ENCODE results near the gene ARID3B. TPM values are rescaled to one million over a fixed set of nuclear protein-coding genes. Genes with fewer than 3 reads are reported as not detected.

Gene ARID3B
- total and polyA plus RNA-seq, 2 of the 4 experiments (the other 2 are of a cell fraction), result 2.5 to 5.0 TPM

DNA sequence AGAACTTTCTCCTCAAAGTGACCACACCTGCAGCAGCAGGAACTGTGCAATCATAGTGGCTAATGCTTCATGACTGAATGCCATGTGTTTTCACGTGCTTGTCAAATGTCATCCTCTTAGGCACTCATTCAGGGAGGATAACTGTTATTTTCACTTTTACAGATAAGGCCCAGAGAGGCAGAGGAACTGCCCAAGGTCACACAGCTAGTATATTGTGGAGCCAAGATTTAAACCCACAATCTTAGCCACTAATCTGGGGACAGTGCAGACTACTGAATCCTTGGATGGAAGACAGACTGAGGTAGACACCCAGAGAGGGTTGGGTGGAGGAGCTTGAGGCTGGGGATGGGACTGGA, 64.8 kb downstream of the ARID3B start:
- intact Hi-C loops (cut with micrococcal nuclease) (no loop called here), in situ Hi-C loops (cut with MboI; ENCODE audit: low sequenced_read_pairs) (no loop called here), dilution Hi-C loops (cut with HindIII; ENCODE audit: low sequenced_read_pairs, unreplicated experiment) (no loop called here)
- no TSS peak for BruUV-seq (replicated peaks)
- Histone ChIP-seq H3K27ac (ENCODE audit: insufficient read depth, low read length) (no peak overlapping the region), H3K9me3 (ENCODE audit: control insufficient read depth, insufficient read depth, low read length) (no peaks in the 10 kb centered on the region), H3K4me2 (ENCODE audit: low read depth, low read length) (no peak overlapping the region), H2BK5ac (ENCODE audit: low read depth, low read length, poor library complexity, severe bottlenecking) (no peak overlapping the region), H3K4me3 (ENCODE audit: insufficient read depth, low read depth, low read length) (no peak overlapping the region), H2AK9ac (replicated peaks; ENCODE audit: low read depth, low read length, poor library complexity) (no peak overlapping the region), H3K9ac (ENCODE audit: low read depth, low read length) (no peak overlapping the region), H4K8ac (ENCODE audit: low read depth in 2 of 2, low read length in 2 of 2) (no peak overlapping the region), H2AFZ (replicated peaks; ENCODE audit: low read length, poor library complexity) (no peak overlapping the region), H3K9me1 (ENCODE audit: insufficient read depth, low read length) (no peaks in the 10 kb centered on the region), H3K27me3 (ENCODE audit: control insufficient read depth, insufficient read depth, low read length) (peaks cover 5% of the 10 kb centered on the region; the same call in 1 of the 2 replicates), H3K18ac (ENCODE audit: low read depth, low read length) (no peak overlapping the region), H3K56ac (ENCODE audit: extremely low read depth, insufficient read depth, low read length) (no peak overlapping the region), H3K4ac (ENCODE audit: low read depth, low read length) (no peak overlapping the region), H3K23ac (ENCODE audit: low read depth, low read length) (no peak overlapping the region), H3K4me1 (ENCODE audit: control insufficient read depth, insufficient read depth, low read length) (peaks cover 2% of the 10 kb centered on the region; the same call in 1 of the 2 replicates), H4K5ac (ENCODE audit: low read depth, low read length) (no peak overlapping the region), H2BK15ac (ENCODE audit: low read depth, low read length) (no peak overlapping the region), H4K20me1 (ENCODE audit: insufficient read depth, low read length) (0 out of 2 replicates have a peak, but pooled peaks cover 3% of the 10 kb centered on the region), H3K79me1 (ENCODE audit: low read depth in 1 of 2, low read length in 2 of 2) (no peaks in the 10 kb centered on the region), H3K14ac (replicated peaks; ENCODE audit: low read depth, low read length) (no peak overlapping the region), H2AK5ac (ENCODE audit: low read depth, low read length) (no peak overlapping the region), H4K91ac (ENCODE audit: insufficient read depth, low read depth, low read length) (no peak overlapping the region), H2BK120ac (ENCODE audit: low read depth, low read length) (no peak overlapping the region), H2BK20ac (ENCODE audit: low read depth, low read length) (no peak overlapping the region), H3K36me3 (ENCODE audit: control insufficient read depth, insufficient read depth, low read length) (no peaks in the 10 kb centered on the region)
- TF ChIP-seq, protein P1, sequence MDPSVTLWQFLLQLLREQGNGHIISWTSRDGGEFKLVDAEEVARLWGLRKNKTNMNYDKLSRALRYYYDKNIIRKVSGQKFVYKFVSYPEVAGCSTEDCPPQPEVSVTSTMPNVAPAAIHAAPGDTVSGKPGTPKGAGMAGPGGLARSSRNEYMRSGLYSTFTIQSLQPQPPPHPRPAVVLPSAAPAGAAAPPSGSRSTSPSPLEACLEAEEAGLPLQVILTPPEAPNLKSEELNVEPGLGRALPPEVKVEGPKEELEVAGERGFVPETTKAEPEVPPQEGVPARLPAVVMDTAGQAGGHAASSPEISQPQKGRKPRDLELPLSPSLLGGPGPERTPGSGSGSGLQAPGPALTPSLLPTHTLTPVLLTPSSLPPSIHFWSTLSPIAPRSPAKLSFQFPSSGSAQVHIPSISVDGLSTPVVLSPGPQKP (IDR thresholded peaks at IDR 0.05; ENCODE audit: borderline replicate concordance, low read depth, low read length), result no peak
- TF ChIP-seq RAD21 (IDR thresholded peaks at IDR 0.05; ENCODE audit: low read length), result no peak
- TF ChIP-seq, protein P2, sequence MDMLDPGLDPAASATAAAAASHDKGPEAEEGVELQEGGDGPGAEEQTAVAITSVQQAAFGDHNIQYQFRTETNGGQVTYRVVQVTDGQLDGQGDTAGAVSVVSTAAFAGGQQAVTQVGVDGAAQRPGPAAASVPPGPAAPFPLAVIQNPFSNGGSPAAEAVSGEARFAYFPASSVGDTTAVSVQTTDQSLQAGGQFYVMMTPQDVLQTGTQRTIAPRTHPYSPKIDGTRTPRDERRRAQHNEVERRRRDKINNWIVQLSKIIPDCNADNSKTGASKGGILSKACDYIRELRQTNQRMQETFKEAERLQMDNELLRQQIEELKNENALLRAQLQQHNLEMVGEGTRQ (IDR thresholded peaks at IDR 0.05; ENCODE audit: low read depth, low read length), result no peak
- WGBS, 2 experiments (ENCODE audit: extremely low coverage in 2 of 2, insufficient read length in 1 of 2), result no CpG with 5 or more reads among the region's 1 CpG
- DNase-seq (no peak), ATAC-seq (ENCODE audit: low read depth) (no peak)
- POLR2A ChIA-PET (ENCODE audit: unreplicated experiment), result no interaction called here
- CTCF ChIA-PET, result no interaction called here

Data from IMR-90 (cell line).